Activated CD4-positive, alpha-beta T cell treated with anti-CD3 and anti-CD28 coated beads for 36 hours (primary cell): ENCODE data around the gene DNAH17. TPM values are rescaled to one million over a fixed set of nuclear protein-coding genes. Genes with fewer than 3 reads are reported as not detected.

Experiments
- ATAC-seq: fragments of 200-7000 bp; cut with Tn5 transposase; one replicate; pipeline ENCODE4 v1.10.0; 2021; ENCODE audit warnings: mild to moderate bottlenecking, moderate library complexity
- CTCF ChIA-PET: fragments of 350-600 bp; sonication (Branson Sonifier 250); formaldehyde crosslinking; loops from one replicate; lab custom pipeline; 2021; ENCODE audit warnings: antibody characterized with exemption; lab: Charles Lee
- POLR2A ChIA-PET: fragments of 350-600 bp; sonication (Branson Sonifier 250); formaldehyde crosslinking; loops from one replicate; lab custom pipeline; 2021; ENCODE audit warnings: antibody characterized with exemption, inconsistent platforms; lab: Charles Lee
- DNase-seq: peaks from one replicate; pipeline ENCODE4 v3.0.0-alpha.2; 2020
- H3K27ac Mint-ChIP-seq: one replicate; pipeline ENCODE4 v1.8.0; 2021; ENCODE audit warnings: mixed read lengths
- H3K27me3 Mint-ChIP-seq: one replicate; pipeline ENCODE4 v1.8.0; 2021; ENCODE audit warnings: mixed read lengths
- H3K36me3 Mint-ChIP-seq: one replicate; pipeline ENCODE4 v1.8.0; 2021; ENCODE audit warnings: low read depth, mixed read lengths
- H3K4me1 Mint-ChIP-seq: one replicate; pipeline ENCODE4 v1.8.0; 2021; ENCODE audit warnings: mixed read lengths
- H3K4me3 Mint-ChIP-seq: one replicate; pipeline ENCODE4 v1.8.0; 2021; ENCODE audit warnings: mild to moderate bottlenecking, moderate library complexity, mixed read lengths
- H3K9me3 Mint-ChIP-seq: one replicate; pipeline ENCODE4 v1.8.0; 2021; ENCODE audit warnings: low read depth, mixed read lengths
- intact Hi-C, 2 experiments: fragments of 100-400 bp; cut with DNase I in 1 of 2; cut with micrococcal nuclease in 1 of 2; formaldehyde crosslinking; loops; one replicate each; pipeline versions ENCODE4 v1.14.2 to v1.15.1; 2022 to 2024; cut with DNase I, micrococcal nuclease
- total RNA-seq, 2 experiments: library from RNA; stranded (reverse); gene quantifications; one replicate each; pipeline ENCODE4 v1.2.3, GENCODE V29; 2021

The DNAH17 gene
- total RNA-seq, 2 experiments from 2014 or later = 0.12 to 0.14 TPM

- DNase-seq (no peak), ATAC-seq (no peak)
- intact Hi-C loops = no loop called here
- H3K36me3 Mint-ChIP-seq = no peaks in the 10 kb centered on the region
- no peak overlapping the region for H3K27ac Mint-ChIP-seq
- no peaks in the 10 kb centered on the region for H3K9me3 Mint-ChIP-seq
- no peaks in the 10 kb centered on the region for H3K27me3 Mint-ChIP-seq
- H3K4me3 Mint-ChIP-seq = no peak overlapping the region
- ChIA-PET POLR2A (no interaction called here), CTCF (no interaction called here)
- no peaks in the 10 kb centered on the region for H3K4me1 Mint-ChIP-seq
Measured at GRCh38 chr17:78557598-78558039, 19.6 kb downstream of the DNAH17 start.

GRCh38 chr17:78556812-78557211, 20.4 kb downstream of the DNAH17 start:
- CTCF ChIA-PET = no interaction called here
- no peaks in the 10 kb centered on the region for H3K27me3 Mint-ChIP-seq
- intact Hi-C loops = no loop called here
- no peak overlapping the region for H3K4me3 Mint-ChIP-seq
- POLR2A ChIA-PET = no interaction called here
- no peak for DNase-seq
- H3K36me3 Mint-ChIP-seq = no peaks in the 10 kb centered on the region
- ATAC-seq = no peak
- no peaks in the 10 kb centered on the region for H3K9me3 Mint-ChIP-seq
- no peaks in the 10 kb centered on the region for H3K4me1 Mint-ChIP-seq
- H3K27ac Mint-ChIP-seq = no peak overlapping the region

- intact Hi-C loops = no loop called here
- ChIA-PET CTCF (no interaction called here), POLR2A (no interaction called here)
- DNase-seq = no peak
- no peaks in the 10 kb centered on the region for H3K36me3 Mint-ChIP-seq
- H3K4me3 Mint-ChIP-seq = no peak overlapping the region
- H3K4me1 Mint-ChIP-seq = no peaks in the 10 kb centered on the region
- H3K27me3 Mint-ChIP-seq = no peaks in the 10 kb centered on the region
- no peak for ATAC-seq
- H3K27ac Mint-ChIP-seq = no peak overlapping the region
- H3K9me3 Mint-ChIP-seq = no peaks in the 10 kb centered on the region
Measured at GRCh38 chr17:78555746-78556401, 21.3 kb downstream of the DNAH17 start.

GRCh38 chr17:78550464-78550863, 26.7 kb downstream of the DNAH17 start:
- intact Hi-C loops = no loop called here
- no peak overlapping the region for H3K4me3 Mint-ChIP-seq
- POLR2A ChIA-PET = no interaction called here

GRCh38 chr17:78548725-78549124, 28.5 kb downstream of the DNAH17 start:
- Mint-ChIP-seq H3K4me3 (no peak overlapping the region), H3K27ac (no peak overlapping the region), H3K36me3 (no peaks in the 10 kb centered on the region), H3K27me3 (no peaks in the 10 kb centered on the region), H3K9me3 (no peaks in the 10 kb centered on the region), H3K4me1 (no peaks in the 10 kb centered on the region)
- DNase-seq (no peak), ATAC-seq (no peak)
- intact Hi-C loops = no loop called here
- POLR2A ChIA-PET = no interaction called here
- CTCF ChIA-PET = interaction anchor here (0.6 to 1.6 kb wide), 4 partner anchors 18 to 364 kb away, joined by 3 to 6 read pairs (median 3); no protein-coding TSS in a partner anchor

More at GRCh38 chr17:78550464-78550863, 26.7 kb downstream of the DNAH17 start:
- no peaks in the 10 kb centered on the region for H3K36me3 Mint-ChIP-seq
- DNase-seq (no peak), ATAC-seq (no peak)
- H3K4me1 Mint-ChIP-seq = no peaks in the 10 kb centered on the region
- no peaks in the 10 kb centered on the region for H3K9me3 Mint-ChIP-seq
- CTCF ChIA-PET = no interaction called here
- no peaks in the 10 kb centered on the region for H3K27me3 Mint-ChIP-seq
- H3K27ac Mint-ChIP-seq = no peak overlapping the region

GRCh38 chr17:78547035-78547434, 30.2 kb downstream of the DNAH17 start:
- intact Hi-C loops = no loop called here
- Mint-ChIP-seq H3K27ac (no peak overlapping the region), H3K4me3 (no peak overlapping the region), H3K27me3 (no peaks in the 10 kb centered on the region), H3K9me3 (no peaks in the 10 kb centered on the region), H3K4me1 (no peaks in the 10 kb centered on the region), H3K36me3 (no peaks in the 10 kb centered on the region)
- ChIA-PET CTCF (interaction anchor here (1.9 kb wide), 1 partner anchor 12 kb away, joined by 4 read pairs; no protein-coding TSS in a partner anchor), POLR2A (no interaction called here)
- DNase-seq (no peak), ATAC-seq (no peak)

- intact Hi-C loops = no loop called here
- Mint-ChIP-seq H3K27me3 (no peaks in the 10 kb centered on the region), H3K36me3 (no peaks in the 10 kb centered on the region), H3K4me3 (no peak overlapping the region), H3K9me3 (no peaks in the 10 kb centered on the region), H3K4me1 (no peaks in the 10 kb centered on the region), H3K27ac (no peak overlapping the region)
- no peak for DNase-seq
- POLR2A ChIA-PET = no interaction called here
- CTCF ChIA-PET = interaction anchor here (0.7 to 1.9 kb wide), 2 partner anchors 11 to 26 kb away, joined by 3 to 4 read pairs; no protein-coding TSS in a partner anchor
- no peak for ATAC-seq
Measured at GRCh38 chr17:78546476-78546875, 30.7 kb downstream of the DNAH17 start.

- ATAC-seq (no peak), DNase-seq (no peak)
- no peaks in the 10 kb centered on the region for H3K9me3 Mint-ChIP-seq
- ChIA-PET POLR2A (no interaction called here), CTCF (interaction anchor here (0.9 to 1.9 kb wide), 2 partner anchors 10 to 19 kb away, joined by 3 to 4 read pairs; no protein-coding TSS in a partner anchor)
- no peaks in the 10 kb centered on the region for H3K27me3 Mint-ChIP-seq
- intact Hi-C loops = no loop called here
- no peak overlapping the region for H3K4me3 Mint-ChIP-seq
- H3K36me3 Mint-ChIP-seq = no peaks in the 10 kb centered on the region
- no peak overlapping the region for H3K27ac Mint-ChIP-seq
- no peaks in the 10 kb centered on the region for H3K4me1 Mint-ChIP-seq
Measured at GRCh38 chr17:78544881-78545755, 32.1 kb downstream of the DNAH17 start.

GRCh38 chr17:78541488-78542206, 35.5 kb downstream of the DNAH17 start:
- no peak for DNase-seq
- CTCF ChIA-PET = no interaction called here
- no peak overlapping the region for H3K27ac Mint-ChIP-seq
- H3K9me3 Mint-ChIP-seq = no peaks in the 10 kb centered on the region
- no peaks in the 10 kb centered on the region for H3K27me3 Mint-ChIP-seq
- intact Hi-C loops = no loop called here
- H3K36me3 Mint-ChIP-seq = no peaks in the 10 kb centered on the region
- POLR2A ChIA-PET = no interaction called here
- H3K4me3 Mint-ChIP-seq = no peak overlapping the region
- H3K4me1 Mint-ChIP-seq = peaks cover 7% of the 10 kb centered on the region
- ATAC-seq = no peak

GRCh38 chr17:78539781-78540180, 37.4 kb downstream of the DNAH17 start:
- Mint-ChIP-seq H3K4me3 (no peak overlapping the region), H3K27me3 (no peaks in the 10 kb centered on the region), H3K27ac (no peak overlapping the region), H3K4me1 (peaks cover 20% of the 10 kb centered on the region), H3K9me3 (no peaks in the 10 kb centered on the region), H3K36me3 (no peaks in the 10 kb centered on the region)
- DNase-seq (no peak), ATAC-seq (no peak)
- CTCF ChIA-PET = no interaction called here
- POLR2A ChIA-PET = no interaction called here
- intact Hi-C loops = no loop called here

- ChIA-PET CTCF (interaction anchor here (0.7 kb wide), 1 partner anchor 28 kb away, joined by 3 read pairs; no protein-coding TSS in a partner anchor), POLR2A (no interaction called here)
- Mint-ChIP-seq H3K4me3 (no peak overlapping the region), H3K27ac (no peak overlapping the region), H3K9me3 (no peaks in the 10 kb centered on the region), H3K36me3 (no peaks in the 10 kb centered on the region), H3K4me1 (peaks cover 23% of the 10 kb centered on the region), H3K27me3 (no peaks in the 10 kb centered on the region)
- ATAC-seq (peak; percentile 90), DNase-seq (peak; percentile 63)
- intact Hi-C loops = no loop called here
Measured at GRCh38 chr17:78538033-78538776, 39.0 kb downstream of the DNAH17 start.
